Hindlimb muscle (tissue), 1 donor: ENCODE data around the gene TOPAZ1. TPM values are rescaled to one million over a fixed set of nuclear protein-coding genes. Genes with fewer than 3 reads are reported as not detected.

Source experiments
- DNase-seq: peaks from one replicate; pipeline ENCODE4 v3.0.0-alpha.2; 2013
- polyA plus RNA-seq: library from polyadenylated mRNA; unstranded; fragments of 120-200 nt; gene quantifications from one replicate; pipeline ENCODE4 v1.2.1, GENCODE V29; 2013; ENCODE audit not compliant: insufficient read length

The TOPAZ1 gene
- polyA plus RNA-seq, 1 donor: not detected

DNA sequence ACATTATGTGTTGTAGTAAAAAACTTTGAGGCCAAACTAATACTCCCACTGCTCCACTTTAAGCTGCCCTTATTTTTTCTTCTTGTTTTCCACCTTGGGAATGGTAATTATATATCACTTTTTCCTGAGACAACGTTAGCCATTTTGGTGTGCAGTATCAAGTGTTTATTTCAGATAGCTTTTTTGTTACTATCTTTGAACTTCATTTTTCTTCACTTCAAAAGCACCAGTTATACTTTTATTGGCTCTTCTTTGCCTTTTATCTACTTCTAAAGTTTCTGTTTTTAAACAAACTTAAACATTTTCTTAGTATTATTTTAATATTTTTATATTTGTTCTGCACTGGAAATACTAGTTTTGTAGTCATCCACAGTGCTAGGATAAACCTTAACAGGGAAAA lies 6.5 kb downstream of the TOPAZ1 start:
- no peak for DNase-seq

DNA sequence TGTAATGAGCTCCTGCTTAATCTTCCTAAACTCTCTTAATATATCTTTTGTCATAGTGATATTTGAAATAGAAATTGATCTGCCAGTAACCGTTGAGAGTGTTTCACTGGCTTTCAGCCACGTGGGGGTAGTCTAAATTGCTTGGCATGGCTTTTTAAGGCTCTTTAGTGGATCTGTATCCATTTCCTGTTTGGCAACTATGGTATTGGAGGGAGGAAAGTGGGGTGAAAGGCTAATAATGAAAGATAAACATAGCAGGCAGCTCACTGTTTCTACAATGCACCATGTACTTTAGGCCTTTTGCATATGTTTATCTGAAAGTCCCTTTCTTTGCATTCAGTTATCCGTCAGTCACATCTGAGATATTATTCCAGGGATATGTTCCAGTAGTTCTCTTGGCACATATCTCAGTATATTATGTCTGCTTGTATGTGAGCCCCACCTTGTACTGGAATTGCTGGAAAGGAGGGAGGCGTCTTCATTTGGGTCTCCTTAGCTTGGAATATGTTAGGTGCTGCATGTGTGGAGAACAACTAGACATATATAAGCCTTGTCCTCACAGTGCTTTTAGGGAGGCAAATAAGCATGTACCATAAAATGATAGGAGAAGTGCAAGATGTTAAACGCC lies 10.8 kb downstream of the TOPAZ1 start:
- DNase-seq: no peak

DNA sequence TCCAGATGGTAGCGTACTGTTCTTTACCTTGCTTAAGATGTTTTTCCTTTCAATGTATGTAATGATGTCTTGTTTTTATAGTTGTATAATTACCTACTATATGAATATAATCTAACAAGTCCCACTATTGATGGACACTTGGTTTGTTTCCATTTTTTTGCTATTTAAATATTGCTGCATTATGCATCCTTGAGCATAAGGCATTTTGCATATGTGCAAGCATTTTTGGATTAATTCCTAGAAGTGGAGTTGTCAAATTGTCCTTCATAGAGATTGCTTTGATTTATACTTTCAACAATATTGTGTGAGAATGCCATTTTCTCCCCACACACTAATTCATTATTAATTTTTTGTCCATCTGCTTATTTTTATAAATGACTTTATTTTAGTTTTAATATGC lies 17.7 kb downstream of the TOPAZ1 start:
- no peak for DNase-seq

DNA sequence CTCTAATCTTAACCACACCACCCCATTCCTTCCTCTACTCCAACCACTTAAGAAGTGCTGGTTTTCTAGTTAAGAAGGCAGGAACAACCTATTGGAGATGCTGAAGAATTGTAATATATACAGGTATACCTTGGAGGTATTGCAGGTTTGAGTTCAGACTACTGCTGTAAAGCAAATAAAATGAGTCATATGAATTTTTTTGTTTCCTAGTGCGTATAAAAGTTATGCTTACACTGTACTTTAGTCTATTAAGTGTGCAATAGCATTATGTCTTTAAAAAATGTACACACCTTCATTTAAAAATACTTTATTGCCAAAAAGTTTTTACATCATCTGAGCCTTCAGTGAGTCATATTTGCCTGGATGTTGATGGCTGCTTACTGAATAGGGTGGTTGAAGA lies 22.5 kb downstream of the TOPAZ1 start:
- no peak for DNase-seq

DNA sequence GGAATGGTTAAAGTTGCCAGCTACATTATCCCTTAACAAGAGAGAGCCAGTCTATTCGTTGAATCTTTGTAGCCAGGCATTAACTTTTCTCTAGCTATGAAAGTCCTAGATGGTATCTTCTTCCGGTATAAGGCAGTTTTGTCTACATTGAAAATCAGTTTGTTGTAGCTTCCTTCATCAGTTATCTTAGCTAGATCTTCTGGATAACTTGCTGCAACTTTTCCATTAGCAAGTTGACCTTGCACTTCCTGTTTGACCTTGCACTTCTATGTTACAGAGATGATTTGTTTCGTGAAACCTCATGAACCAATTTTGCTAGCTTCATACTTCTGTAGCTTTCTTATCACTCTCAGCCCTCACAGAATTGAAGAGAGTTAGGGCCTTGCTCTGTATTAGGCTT lies 24.1 kb downstream of the TOPAZ1 start:
- peak; percentile 0 for DNase-seq

DNA sequence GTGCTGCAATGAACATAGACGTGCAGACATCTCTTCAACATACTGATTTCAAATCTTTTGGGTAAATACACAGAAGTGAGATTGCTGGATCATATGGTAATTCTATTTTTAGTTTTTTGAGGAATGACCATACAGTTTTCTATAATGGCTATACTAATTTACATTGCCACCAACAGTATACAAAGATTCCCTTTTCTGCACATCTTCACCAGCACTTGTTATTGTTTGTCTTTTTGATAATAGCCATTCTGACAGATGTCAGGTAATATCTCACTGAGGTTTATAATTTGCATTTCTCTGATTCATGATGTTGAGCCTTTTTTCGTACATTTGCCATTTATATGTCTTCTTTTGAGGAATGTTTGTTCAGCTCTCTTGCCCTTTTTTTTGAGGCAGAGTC lies 30.5 kb downstream of the TOPAZ1 start:
- DNase-seq: no peak

DNA sequence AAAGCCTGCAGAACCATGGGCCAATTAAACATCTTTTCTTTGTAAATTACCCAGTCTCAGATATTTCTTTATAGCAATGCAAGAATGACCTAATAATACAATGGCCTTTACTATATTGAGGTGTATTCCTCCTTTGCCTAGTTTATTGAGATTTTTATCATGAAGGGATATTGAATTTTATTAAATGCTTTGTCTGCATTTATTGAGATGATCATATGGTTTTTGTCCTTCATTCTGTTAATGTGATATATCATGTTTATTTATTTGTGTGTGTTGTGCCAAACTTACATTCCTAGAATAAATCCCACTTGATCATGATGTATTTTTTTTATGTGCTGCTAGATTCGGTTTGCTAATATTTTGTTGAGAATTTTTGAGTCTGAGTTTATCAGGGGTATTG lies 36.2 kb downstream of the TOPAZ1 start:
- DNase-seq: no peak

DNA sequence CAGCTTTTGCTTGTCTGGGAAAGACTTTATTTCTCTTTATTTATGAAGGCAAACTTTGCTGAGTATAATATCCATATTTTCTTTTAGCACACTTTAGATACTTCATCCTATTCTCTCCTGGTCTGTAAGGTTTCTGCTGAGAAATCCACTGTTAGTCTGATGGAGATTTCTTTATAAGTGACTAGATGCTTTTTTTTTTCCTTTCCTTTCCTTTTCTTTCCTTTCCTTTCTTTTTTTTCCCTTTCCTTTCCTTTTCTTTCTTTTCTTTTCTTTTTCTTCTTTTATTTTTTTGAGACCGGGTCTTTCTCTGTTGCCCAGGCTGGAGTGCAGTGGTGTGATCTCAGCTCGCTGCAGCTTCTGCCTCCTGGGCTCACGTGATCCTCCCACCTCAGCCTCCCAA lies 38.4 kb downstream of the TOPAZ1 start:
- DNase-seq: no peak

DNA sequence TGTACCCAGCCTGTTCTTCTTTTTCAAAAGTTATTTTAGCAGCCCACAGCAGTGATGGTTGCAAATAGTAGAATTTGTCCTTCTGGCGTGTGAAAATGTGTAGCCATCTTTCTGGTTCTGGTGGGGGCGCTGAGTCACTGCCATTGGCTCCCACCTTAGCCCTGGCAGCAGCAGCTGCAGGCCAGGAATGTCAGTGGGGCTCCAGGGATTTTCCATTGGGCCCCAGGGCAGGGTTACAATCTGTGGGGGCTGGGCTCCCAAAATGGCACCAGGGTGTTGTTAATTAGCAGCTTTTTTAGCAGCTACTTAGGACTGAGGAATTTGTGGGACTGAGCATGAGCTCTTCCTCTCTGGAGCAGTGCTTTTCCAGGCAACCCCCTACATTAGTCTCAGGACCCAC lies 38.9 kb downstream of the TOPAZ1 start:
- no peak for DNase-seq

DNA sequence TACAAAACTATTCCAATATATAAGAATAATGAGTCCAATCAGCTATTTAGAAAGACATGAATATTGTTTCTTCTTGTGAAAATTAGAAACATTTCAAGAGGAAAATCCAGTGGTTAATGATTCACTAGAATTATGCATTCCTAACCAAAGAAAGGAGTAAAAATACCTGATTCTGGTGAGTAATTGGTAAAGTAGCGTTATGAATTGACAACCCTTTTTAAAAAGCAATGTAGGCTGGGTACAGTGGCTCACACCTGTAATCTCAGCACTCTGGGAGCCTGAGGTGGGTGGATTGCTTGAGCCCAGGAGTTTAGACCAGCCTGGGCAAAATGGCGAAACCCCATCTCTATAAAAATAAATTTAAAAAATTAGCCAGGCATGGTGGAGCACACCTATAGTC lies 43.3 kb downstream of the TOPAZ1 start:
- DNase-seq: no peak

DNA sequence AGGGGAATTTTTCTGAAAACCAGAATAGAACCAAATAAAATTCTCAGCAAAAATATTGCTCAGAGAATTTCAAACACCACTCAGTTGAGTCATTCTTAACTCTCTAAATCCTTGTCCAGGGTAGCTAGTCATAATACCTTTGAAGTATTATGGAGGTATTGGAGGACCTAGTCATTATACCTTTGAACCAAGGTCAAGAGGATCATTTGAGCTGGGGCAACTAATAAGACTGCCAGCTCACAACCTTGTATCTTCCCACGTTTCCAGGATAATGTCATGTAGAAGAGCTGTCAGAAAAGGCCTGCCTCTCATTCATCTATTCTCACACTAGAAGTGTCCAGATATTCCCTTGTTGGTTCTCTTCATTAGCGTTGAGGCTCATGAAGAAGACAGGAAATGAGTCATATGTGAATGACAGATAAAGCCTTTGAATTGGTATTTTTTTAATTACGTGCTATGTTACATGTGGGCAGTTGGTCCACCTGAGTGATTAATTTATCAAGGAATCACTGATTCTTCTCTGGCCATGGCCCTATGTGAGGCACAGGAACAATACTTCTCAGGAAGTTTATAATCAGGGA lies 48.3 kb downstream of the TOPAZ1 start:
- no peak for DNase-seq

DNA sequence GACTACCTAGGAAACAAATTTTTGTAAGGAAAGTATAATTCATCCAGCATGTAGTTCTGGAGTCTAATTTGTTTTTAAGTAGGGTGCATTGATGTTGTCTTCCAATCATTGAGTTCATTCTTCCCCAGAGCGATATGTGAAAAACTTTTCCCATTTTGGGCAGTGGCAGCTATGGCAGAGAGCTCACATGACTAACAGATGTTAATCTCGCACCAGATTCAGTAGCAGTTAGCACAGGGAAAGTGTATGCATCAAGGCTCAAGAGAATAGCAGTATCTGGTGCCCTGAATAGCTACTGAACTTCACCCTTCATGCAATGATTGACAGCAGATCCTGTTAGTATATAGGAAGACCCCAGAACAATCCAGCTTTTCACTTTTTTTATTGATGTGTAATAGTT lies 50.6 kb downstream of the TOPAZ1 start:
- DNase-seq: no peak

DNA sequence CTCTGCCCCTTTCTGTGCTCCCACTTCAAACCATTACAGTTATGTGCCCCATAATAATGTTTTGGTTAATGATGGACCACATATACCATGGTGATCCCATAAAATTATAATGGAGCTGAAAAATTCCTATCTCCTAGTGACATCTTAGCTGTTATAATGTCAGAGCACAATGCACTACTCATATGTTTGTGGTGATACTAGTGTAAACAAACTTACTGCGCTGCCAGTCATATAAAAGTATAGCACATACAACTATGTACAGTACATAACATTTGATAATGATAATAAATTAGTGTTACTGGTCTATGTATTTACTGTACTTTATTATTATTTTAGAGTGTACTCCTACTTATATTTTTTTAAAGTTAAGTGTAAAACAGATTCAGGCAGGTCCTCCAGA lies 51.3 kb downstream of the TOPAZ1 start:
- no peak for DNase-seq

DNA sequence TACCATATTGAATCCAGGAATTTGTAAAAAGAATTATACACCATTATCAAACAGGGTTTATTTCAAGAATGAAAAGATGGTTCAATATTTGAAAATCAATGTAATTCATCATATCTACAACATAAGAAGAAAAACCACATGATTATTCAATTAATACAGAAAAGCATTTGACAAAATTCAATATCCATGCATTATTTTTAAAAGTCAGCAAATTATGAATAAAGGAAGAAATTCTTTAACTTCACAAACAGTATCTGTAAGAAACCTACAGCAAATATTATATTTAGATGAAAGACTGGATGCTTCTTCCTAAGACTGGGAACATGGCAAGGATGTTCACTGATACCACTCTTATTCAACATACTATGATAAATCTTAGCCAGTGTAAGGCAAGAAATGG lies 55.6 kb downstream of the TOPAZ1 start:
- DNase-seq: no peak

DNA sequence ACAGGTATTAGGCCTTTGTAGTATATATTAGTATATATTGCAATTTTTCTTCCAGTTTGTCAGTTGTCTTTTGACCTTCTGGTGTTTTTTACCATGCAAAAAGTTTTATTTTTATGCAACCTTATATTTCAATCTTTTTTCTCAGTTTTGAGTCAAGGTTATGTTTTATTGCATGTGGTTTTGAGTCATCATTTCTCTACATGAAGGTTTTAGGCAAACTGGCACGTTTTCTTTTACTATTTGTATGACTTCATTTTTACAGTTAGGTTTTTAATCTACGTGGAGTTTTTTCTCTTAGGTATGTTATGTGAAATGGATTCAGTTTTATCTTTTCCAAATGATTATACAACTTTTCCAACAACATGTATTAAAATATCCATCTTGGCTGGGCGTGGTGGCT lies 60.1 kb downstream of the TOPAZ1 start:
- DNase-seq: no peak

DNA sequence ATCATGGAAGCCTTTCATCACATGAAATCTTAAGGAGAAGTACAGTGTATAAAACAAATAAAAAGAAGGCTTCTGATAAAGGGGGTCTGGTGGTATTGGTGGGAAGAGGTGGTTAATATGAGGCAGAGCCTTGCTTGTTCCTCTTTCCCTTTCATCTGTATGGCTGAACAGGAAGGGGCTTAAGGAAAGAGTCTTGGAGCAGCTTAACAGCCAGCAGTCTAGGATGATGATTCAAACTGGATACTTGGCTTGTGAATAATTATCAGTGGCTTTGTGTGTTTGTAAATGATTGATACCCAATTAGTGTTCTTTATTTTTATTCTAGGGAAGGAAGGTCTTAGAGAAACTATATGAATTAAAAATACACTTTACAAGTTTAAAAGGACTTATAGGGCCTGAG lies 67.8 kb downstream of the TOPAZ1 start:
- DNase-seq: no peak

DNA sequence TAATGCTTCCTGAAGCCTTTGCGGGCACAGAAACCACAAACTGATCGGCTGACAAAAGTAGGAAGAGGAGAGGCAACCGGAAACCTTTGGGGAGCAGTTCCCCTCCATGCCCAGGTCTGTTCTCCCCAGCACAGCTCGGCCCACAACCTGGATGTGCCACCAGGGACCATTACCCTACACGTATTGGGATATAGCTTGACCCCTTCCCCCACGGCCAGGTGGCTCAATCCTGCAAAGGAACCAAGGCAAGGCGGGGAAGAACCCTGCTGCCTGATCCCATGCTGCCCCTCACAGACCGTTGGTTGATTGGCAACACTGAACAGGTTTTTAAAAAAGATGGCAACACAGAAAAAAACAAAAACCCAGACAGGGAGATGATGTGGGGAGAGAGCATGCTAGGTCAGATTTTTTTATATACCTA lies 77.2 kb downstream of the TOPAZ1 start:
- no peak for DNase-seq

DNA sequence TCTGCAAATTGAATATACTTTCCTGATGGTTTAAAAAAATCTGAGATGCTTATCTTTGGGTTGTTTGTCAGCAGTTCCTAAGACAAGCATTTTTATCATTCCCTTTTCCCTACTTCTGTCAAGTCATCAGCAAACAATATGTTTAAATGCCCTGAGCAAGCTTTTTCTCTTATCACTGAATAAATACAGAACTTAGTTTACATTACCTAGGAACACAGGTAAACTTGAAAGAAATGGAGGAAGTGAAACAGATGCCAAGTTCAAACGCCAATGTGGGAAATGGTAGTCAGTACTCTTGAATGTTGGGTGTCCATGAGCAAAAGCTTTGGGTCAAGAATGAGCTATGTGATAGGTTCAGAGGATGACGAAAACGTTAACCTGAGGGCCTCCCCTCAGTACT lies 79.6 kb downstream of the TOPAZ1 start:
- DNase-seq: no peak

DNA sequence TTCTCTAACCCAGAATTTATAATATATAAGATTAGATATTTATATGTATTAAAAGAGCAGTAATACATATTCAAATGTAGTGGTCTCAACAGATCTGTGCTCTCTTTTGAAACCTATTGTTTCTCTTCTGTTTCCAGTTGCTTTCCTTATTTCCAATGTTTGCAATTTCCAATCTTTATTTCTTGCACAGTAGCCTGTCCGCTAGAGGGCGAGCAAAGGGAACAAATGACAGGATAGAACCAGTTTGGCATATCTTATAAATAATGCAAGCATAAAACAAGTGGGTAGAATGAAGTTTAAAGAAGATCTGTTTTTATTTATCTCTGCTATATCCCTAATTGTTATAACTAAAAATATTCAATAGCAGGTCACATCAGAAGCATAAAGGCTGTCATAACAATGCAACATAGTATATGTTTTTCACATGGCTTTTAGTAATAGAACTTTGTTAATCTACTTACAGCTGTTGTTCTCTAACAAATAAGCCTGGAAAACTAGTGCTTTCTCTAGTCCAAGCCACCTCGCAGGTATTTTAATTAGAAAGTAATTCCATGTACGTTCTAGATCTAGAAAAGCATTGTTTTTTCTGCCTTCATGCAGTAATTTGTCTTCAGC lies 81.8 kb downstream of the TOPAZ1 start:
- DNase-seq: peak; percentile 54

DNA sequence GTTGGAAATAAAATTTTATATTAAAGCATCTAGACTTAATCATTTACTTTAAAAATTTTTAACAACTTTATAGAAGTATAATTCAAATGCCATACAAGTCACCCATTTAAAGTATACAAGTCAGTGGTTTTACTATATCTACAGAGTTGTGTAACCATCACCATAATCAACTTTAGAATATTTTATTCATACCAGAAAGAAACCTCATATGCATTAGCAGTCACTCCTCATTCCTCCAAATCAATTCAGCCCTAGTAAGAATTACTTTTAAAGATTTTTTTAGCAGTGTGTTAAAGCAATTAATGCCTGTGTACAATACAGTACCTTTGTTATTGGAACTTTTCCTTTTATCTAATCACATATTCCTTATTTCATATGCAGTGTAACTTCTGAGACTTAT lies 82.9 kb downstream of the TOPAZ1 start:
- no peak for DNase-seq

DNA sequence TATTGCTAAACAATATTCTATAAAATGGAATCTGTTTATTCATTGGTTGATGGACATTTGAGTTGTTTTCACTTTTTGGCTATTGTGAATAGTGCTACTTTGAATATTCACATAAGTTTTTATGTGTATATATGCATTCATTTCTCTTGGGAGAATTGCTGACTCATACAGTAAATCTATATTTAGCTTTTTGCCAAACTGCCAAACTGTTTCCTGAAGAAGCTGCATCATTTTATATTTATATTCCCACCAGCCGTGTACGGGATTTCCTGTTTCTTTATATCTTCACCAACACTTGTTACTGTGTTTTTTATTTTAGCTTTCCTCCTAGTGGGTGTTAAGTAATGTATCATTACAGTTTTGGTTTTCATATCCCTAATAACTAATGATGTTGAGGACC lies 84.3 kb downstream of the TOPAZ1 start:
- no peak for DNase-seq

DNA sequence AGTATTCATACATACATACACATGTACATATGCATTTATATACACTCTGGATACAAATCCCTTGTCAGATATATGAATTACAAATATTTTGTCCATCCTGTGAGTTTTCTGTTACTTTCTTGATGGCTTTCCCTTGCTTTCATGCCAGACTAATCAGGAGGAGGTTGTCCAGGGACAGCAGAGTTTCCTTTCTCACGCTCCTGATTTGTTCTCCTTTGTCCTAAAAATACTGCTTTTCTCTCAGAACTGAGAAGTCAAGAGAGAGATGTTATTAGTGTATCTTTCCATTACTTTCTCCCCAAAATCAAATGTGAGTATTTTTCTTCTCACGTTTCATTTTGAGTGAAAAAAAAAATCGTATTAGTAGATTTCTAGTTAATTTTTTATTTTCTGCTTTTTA lies 84.8 kb downstream of the TOPAZ1 start:
- no peak for DNase-seq

DNA sequence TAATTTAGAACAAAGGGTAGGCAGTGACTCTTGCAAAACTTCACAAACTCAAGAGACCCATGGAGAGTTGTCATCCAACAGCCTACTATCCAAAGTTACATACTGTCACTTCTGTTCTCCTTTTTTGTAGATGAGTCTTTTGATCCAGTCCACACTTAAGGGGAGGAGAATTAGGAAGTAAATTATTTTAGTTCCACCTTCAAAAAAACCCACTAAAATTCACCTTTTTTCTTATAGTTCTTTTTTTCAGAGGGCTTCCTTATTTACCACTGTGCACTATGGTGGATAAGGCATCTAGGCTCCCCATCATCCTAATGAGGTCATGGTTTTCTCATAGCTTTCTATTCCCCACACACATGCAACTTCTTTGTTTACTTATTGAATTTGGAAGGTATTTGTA lies 88.3 kb downstream of the TOPAZ1 start:
- no peak for DNase-seq

DNA sequence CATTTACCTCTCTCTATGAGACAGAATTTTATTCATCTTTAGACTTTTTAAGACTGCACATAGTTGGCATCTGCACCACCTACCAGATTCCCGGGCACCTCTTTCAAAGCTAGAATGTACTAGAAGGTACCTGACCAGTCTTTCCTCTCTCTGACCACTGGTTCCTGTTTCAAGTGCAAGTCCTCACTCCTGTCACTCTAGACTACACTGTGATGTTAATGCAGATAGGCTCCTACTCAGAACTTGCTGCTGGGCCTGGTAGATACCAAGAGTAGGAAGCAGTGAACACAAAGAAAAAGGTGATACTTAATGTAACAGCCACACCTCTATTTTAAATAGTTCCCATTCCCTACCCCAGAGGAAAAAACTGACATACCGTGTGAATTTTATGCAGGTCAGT lies 88.8 kb downstream of the TOPAZ1 start:
- no peak for DNase-seq

DNA sequence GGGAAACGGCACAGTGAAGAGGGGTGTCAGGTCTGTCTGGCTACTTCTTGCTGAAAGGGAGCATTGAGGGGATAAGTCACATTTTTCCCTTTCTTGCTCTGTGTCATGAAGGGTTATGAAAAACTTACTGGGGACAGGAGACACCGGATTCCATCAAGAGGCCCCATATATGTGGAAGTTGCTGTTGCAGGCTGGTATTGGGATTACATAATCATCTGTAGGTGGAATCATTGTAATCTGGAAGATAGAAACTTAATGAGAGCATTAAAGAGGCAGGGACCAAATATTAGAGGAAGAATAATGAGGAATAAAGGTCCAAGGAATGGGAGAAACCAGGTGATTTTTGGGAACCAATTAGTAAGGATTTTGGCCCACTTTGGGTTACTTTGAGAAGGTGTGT lies 92.6 kb downstream of the TOPAZ1 start:
- DNase-seq: no peak
